H1 (cell line): ENCODE results near the gene CORO1A. TPM values are rescaled to one million over a fixed set of nuclear protein-coding genes. Genes with fewer than 3 reads are reported as not detected.

ENCODE experiments used
- GABPA ChIP-seq: IDR thresholded peaks from 2 replicates; pipeline ENCODE4 v1.6.1; 2011; ENCODE audit warnings: mild to moderate bottlenecking, low read length, moderate library complexity, borderline replicate concordance; ENCODE audit not compliant: insufficient read depth
- RFX5 ChIP-seq: IDR thresholded peaks from 2 replicates; pipeline ENCODE4 v1.6.1; 2011; ENCODE audit warnings: low read depth, low read length, improper control_type of control experiment, borderline replicate concordance
- polyA plus RNA-seq, 7 experiments: library from polyadenylated mRNA; depleted of rRNA in 3 of 7; stranded (reverse) in 5 of 7; unstranded in 2 of 7; fragments of >200 nt in 5 of 7; fragments of 200-250 nt in 2 of 7; gene quantifications; 1 replicate in 5 of 7; 2 replicates in 1 of 7; 4 replicates in 1 of 7; pipeline versions ENCODE4 v1.2.1 to v1.2.3, GENCODE V29; 2011 to 2013; ENCODE audit warnings: missing spikeins in 2 of 7, mixed read lengths in 2 of 7
- total RNA-seq: library from RNA; stranded (reverse); fragmentation: NEBNext Ultra II Directional; extraction: Animal tissue kit (Norgen Biotek cat#: 25700); gene quantifications from 2 replicates; pipeline ENCODE4 v1.2.1, GENCODE V29; 2021
- TF ChIP-seq, protein P1 (sequence below): fragments of 300-600 bp; sonication (generic); IDR thresholded peaks from 2 replicates; pipeline ENCODE4 v1.7.1; 2012; ENCODE audit warnings: low read length, moderate library complexity, mild to moderate bottlenecking, inconsistent platforms; ENCODE audit not compliant: insufficient replicate concordance

CORO1A gene
- total and polyA plus RNA-seq, 2 of the 8 experiments (the other 6 are each of a cell fraction or from before 2014, with no cell fraction given) = 10.9 to 11.7 TPM

DNA sequence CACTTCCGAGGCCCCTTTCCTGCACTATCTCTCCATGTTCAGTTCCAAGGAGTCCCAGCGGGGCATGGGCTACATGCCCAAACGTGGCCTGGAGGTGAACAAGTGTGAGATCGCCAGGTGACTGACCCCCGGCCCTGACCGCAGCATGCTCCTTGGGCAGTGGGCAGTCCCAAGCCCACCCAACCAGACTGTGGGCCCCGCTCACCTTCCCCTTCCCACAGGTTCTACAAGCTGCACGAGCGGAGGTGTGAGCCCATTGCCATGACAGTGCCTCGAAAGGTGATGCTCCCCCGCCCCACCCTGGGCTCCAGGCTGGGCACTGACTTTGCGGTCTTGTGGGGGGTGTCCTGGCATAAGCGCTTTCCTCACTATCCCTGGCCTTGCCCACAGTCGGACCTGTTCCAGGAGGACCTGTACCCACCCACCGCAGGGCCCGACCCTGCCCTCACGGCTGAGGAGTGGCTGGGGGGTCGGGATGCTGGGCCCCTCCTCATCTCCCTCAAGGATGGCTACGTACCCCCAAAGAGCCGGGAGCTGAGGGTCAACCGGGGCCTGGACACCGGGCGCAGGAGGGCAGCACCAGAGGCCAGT, 4.7 kb downstream of the CORO1A start (continued):
- TF ChIP-seq, protein P1, sequence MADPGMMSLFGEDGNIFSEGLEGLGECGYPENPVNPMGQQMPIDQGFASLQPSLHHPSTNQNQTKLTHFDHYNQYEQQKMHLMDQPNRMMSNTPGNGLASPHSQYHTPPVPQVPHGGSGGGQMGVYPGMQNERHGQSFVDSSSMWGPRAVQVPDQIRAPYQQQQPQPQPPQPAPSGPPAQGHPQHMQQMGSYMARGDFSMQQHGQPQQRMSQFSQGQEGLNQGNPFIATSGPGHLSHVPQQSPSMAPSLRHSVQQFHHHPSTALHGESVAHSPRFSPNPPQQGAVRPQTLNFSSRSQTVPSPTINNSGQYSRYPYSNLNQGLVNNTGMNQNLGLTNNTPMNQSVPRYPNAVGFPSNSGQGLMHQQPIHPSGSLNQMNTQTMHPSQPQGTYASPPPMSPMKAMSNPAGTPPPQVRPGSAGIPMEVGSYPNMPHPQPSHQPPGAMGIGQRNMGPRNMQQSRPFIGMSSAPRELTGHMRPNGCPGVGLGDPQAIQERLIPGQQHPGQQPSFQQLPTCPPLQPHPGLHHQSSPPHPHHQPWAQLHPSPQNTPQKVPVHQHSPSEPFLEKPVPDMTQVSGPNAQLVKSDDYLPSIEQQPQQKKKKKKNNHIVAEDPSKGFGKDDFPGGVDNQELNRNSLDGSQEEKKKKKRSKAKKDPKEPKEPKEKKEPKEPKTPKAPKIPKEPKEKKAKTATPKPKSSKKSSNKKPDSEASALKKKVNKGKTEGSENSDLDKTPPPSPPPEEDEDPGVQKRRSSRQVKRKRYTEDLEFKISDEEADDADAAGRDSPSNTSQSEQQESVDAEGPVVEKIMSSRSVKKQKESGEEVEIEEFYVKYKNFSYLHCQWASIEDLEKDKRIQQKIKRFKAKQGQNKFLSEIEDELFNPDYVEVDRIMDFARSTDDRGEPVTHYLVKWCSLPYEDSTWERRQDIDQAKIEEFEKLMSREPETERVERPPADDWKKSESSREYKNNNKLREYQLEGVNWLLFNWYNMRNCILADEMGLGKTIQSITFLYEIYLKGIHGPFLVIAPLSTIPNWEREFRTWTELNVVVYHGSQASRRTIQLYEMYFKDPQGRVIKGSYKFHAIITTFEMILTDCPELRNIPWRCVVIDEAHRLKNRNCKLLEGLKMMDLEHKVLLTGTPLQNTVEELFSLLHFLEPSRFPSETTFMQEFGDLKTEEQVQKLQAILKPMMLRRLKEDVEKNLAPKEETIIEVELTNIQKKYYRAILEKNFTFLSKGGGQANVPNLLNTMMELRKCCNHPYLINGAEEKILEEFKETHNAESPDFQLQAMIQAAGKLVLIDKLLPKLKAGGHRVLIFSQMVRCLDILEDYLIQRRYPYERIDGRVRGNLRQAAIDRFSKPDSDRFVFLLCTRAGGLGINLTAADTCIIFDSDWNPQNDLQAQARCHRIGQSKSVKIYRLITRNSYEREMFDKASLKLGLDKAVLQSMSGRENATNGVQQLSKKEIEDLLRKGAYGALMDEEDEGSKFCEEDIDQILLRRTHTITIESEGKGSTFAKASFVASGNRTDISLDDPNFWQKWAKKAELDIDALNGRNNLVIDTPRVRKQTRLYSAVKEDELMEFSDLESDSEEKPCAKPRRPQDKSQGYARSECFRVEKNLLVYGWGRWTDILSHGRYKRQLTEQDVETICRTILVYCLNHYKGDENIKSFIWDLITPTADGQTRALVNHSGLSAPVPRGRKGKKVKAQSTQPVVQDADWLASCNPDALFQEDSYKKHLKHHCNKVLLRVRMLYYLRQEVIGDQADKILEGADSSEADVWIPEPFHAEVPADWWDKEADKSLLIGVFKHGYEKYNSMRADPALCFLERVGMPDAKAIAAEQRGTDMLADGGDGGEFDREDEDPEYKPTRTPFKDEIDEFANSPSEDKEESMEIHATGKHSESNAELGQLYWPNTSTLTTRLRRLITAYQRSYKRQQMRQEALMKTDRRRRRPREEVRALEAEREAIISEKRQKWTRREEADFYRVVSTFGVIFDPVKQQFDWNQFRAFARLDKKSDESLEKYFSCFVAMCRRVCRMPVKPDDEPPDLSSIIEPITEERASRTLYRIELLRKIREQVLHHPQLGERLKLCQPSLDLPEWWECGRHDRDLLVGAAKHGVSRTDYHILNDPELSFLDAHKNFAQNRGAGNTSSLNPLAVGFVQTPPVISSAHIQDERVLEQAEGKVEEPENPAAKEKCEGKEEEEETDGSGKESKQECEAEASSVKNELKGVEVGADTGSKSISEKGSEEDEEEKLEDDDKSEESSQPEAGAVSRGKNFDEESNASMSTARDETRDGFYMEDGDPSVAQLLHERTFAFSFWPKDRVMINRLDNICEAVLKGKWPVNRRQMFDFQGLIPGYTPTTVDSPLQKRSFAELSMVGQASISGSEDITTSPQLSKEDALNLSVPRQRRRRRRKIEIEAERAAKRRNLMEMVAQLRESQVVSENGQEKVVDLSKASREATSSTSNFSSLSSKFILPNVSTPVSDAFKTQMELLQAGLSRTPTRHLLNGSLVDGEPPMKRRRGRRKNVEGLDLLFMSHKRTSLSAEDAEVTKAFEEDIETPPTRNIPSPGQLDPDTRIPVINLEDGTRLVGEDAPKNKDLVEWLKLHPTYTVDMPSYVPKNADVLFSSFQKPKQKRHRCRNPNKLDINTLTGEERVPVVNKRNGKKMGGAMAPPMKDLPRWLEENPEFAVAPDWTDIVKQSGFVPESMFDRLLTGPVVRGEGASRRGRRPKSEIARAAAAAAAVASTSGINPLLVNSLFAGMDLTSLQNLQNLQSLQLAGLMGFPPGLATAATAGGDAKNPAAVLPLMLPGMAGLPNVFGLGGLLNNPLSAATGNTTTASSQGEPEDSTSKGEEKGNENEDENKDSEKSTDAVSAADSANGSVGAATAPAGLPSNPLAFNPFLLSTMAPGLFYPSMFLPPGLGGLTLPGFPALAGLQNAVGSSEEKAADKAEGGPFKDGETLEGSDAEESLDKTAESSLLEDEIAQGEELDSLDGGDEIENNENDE = no peak
- TF ChIP-seq GABPA (no peak), RFX5 (no peak)
